Subcutaneous abdominal adipose tissue (tissue), 5 donors: ENCODE data around the gene BTBD17.

Experiments
- H3K27ac ChIP-seq: one replicate; pipeline ENCODE4 v1.7.0; 2013; ENCODE audit warnings: low read depth, mild to moderate bottlenecking, inconsistent platforms, low read length, moderate library complexity
- H3K27me3 ChIP-seq, 5 donors: one replicate each; pipeline ENCODE4 v1.7.0; 2013; ENCODE audit warnings: low read length in 5 of 5, inconsistent platforms in 1 of 5; ENCODE audit not compliant: control insufficient read depth in 5 of 5, insufficient read depth in 4 of 5
- H3K36me3 ChIP-seq, 5 donors: one replicate each; pipeline ENCODE4 v1.7.0; 2013; ENCODE audit warnings: low read length in 5 of 5; ENCODE audit not compliant: control insufficient read depth in 5 of 5, insufficient read depth in 5 of 5
- H3K4me1 ChIP-seq, 5 donors: one replicate each; pipeline ENCODE4 v1.7.0; 2013; ENCODE audit warnings: low read length in 5 of 5, mild to moderate bottlenecking in 3 of 5, moderate library complexity in 1 of 5; ENCODE audit not compliant: control insufficient read depth in 5 of 5, insufficient read depth in 5 of 5
- H3K4me3 ChIP-seq, 5 donors: one replicate each; pipeline ENCODE4 v1.7.0; 2013; ENCODE audit warnings: low read length in 5 of 5, low read depth in 1 of 5
- H3K9ac ChIP-seq, 5 donors: one replicate each; pipeline ENCODE4 v1.7.0; 2013; ENCODE audit warnings: low read length in 5 of 5, mild to moderate bottlenecking in 4 of 5, moderate library complexity in 3 of 5
- H3K9me3 ChIP-seq, 5 donors: one replicate each; pipeline ENCODE4 v1.7.0; 2013; ENCODE audit warnings: low read length in 5 of 5; ENCODE audit not compliant: control insufficient read depth in 5 of 5
- donor health status: healthy.
- donor health status: healthy.
- donor health status: healthy.
- donor health status: healthy.
- donor health status: healthy.

The BTBD17 gene

DNA sequence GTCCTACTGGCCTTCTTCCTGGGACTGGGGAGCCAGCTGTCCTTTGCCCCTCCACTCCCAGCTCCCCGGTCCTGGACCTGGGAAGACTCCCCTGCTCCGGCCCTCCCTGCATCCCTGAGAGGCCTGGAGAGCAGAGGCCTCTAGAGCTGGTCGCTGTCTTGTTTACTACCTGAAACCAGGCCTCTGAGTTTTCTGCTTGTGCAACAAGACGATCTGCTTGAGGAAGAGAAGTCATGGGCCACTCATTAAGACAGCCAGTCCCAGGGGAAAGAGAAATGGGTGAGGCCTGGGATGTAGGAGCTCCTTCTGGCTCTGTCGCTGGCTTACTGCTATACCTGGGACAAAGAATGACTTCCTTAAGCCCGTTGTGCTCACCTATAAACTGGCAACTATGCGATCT is 40.4 kb upstream of the BTBD17 start:
- H3K4me3 ChIP-seq = no peak overlapping the region
- no peaks in the 10 kb centered on the region for H3K9me3 ChIP-seq
- H3K9ac ChIP-seq = no peak overlapping the region
- H3K4me1 ChIP-seq = no peaks in the 10 kb centered on the region
- no peak overlapping the region for H3K27ac ChIP-seq
- no peaks in the 10 kb centered on the region for H3K36me3 ChIP-seq
- peaks cover 0 to 6% (median 5%) of the 10 kb centered on the region in 5 donors for H3K27me3 ChIP-seq

DNA sequence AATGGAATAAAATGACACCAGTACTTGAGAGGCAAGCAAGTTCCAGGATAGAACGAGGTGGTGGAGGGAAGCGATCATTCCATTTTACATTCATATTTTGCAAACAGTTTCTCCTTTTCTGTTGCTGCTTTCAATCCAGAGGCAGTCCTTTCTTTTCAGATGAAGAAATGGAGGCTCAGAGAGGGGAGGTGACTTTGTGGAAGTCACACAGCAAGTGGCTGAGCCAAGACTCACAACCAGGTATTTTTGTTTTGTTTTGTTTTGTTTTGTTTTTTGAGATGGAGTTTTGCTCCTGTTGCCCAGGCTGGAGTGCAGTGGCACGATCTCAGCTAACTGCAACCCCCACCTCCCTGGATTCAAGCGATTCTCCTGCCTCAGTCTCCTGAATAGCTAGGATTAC is 34.9 kb upstream of the BTBD17 start:
- Histone ChIP-seq H3K27ac (no peak overlapping the region), H3K9ac (no peak overlapping the region), H3K36me3 (no peaks in the 10 kb centered on the region), H3K4me1 (peaks cover 5 to 27% (median 26%) of the 10 kb centered on the region in 5 donors), H3K9me3 (peaks cover 0 to 3% (median 0%) of the 10 kb centered on the region in 5 donors), H3K4me3 (no peak overlapping the region), H3K27me3 (no peaks in the 10 kb centered on the region)

DNA sequence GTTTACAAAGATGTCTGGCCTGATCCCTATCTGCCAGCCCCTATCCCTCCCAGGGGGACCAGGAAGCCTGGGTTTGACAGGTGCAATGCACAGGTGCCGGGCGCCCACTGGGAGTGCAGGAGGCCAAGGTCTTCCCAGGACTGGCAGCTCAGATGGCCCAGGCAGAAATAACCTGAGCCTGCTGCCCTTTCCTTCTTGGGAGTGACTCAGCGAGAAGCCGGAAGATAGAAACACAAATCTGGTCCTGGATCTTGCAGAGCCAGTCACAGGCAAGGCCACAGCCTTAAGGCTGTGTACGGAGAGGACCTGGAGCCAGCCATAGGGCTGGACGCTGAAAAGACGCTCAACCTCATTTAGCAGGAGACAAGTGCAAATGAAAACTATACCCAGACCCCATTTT is 33.3 kb upstream of the BTBD17 start:
- Histone ChIP-seq H3K36me3 (no peaks in the 10 kb centered on the region), H3K4me1 (peaks cover 5 to 35% (median 32%) of the 10 kb centered on the region in 5 donors), H3K27ac (no peak overlapping the region), H3K9ac (no peak overlapping the region), H3K27me3 (no peaks in the 10 kb centered on the region), H3K9me3 (peaks cover 0 to 3% (median 0%) of the 10 kb centered on the region in 5 donors), H3K4me3 (no peak overlapping the region)

DNA sequence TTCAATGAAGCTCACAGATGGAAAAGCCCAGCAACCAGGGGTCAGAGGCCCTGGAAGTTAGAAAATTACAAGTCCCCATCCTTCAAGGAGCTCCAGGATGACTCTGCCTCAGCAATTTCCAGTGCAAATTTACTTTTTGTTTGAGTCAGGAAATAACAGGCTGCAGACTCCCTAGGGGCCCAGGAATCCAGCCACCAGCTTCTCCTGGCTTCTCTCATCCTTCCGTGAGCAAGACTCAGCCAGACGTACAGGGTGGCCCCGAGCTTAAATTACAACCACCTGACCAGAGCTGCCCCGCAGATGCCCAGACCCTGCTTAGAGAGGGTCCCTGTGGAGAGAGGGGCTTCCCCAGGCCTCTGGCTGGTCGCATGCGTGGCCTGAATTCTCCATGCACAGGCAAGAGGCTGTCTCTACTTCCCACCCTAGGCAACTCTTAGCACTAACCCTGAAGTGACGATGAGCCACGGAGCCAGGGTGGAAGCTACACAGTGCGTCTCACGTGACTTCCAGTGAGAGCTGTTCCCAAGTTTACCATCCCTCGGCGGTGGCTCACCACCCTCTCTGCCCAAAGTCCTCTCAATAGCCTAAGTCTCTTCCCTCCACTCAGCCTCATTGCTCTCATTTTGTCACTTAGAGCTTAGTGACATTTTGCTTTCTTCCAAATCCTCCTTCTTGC is 32.7 kb upstream of the BTBD17 start:
- H3K9ac ChIP-seq = no peak overlapping the region
- peak overlapping the region; percentile 17 for H3K27ac ChIP-seq

DNA sequence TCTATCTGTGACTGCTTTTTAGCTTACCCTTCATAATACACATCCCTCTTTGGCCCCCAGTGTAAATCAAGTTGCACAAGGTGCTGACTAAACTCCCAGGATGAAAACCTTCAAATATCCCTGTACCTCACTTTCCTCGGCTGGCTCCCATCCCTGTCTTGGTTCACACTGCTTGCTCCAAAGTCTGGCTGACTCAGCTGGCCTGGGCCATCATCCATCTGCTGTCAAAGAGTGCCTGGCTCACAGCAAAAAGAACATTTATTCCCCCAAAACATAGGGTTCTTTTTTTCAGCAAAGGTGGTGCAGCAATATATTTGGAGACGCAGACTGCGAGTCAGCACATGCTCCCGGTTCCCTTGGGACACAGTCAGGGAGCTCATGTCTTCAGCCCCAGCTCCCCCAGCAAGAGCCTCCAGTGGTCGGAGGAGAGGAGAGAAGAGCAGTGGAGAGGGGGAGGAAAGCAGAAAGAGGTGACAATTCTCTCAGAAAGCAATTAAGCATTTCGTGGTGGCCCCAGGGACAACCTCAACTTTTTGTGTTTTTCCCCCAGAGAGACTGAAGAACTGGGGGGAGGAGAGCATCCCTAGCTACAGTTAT is 31.8 kb upstream of the BTBD17 start:
- H3K4me1 ChIP-seq = peaks cover 5 to 35% (median 32%) of the 10 kb centered on the region in 5 donors
- peak overlapping the region; percentile 17 for H3K27ac ChIP-seq
- no peaks in the 10 kb centered on the region for H3K36me3 ChIP-seq
- H3K9ac ChIP-seq = no peak overlapping the region
- no peaks in the 10 kb centered on the region for H3K27me3 ChIP-seq
- H3K9me3 ChIP-seq = peaks cover 0 to 3% (median 0%) of the 10 kb centered on the region in 5 donors
- H3K4me3 ChIP-seq = no peak overlapping the region

More for the DNA sequence above, 32.7 kb upstream of the BTBD17 start:
- peaks cover 0 to 3% (median 0%) of the 10 kb centered on the region in 5 donors for H3K9me3 ChIP-seq
- H3K4me1 ChIP-seq = peaks cover 5 to 35% (median 32%) of the 10 kb centered on the region in 5 donors
- H3K36me3 ChIP-seq = no peaks in the 10 kb centered on the region
- no peaks in the 10 kb centered on the region for H3K27me3 ChIP-seq
- no peak overlapping the region for H3K4me3 ChIP-seq

DNA sequence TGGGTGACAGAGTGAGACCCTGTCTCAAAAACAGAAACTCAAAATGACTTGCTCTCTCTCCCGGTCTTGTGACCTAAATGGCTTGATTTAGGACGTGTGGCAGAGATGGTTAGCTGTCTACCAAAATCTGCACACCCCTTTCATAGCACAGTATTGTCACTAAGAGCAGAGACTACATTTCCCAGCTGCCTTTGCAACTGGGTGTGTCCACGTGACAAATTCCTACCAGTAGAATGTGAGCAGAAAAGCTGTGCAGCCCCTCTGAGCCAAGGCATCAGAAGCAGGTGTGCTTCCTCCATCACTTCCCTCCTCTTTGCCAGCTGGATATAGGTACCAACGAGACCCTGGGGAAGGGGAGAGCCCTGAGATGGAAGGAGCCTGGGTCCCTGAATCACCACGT is 31.2 kb upstream of the BTBD17 start:
- H3K9ac ChIP-seq = no peak overlapping the region
- H3K27ac ChIP-seq = peak overlapping the region; percentile 88
- H3K4me1 ChIP-seq = peaks cover 5 to 35% (median 32%) of the 10 kb centered on the region in 5 donors
- no peak overlapping the region for H3K4me3 ChIP-seq
- H3K9me3 ChIP-seq = peaks cover 0 to 3% (median 0%) of the 10 kb centered on the region in 5 donors
- no peaks in the 10 kb centered on the region for H3K36me3 ChIP-seq
- no peaks in the 10 kb centered on the region for H3K27me3 ChIP-seq

DNA sequence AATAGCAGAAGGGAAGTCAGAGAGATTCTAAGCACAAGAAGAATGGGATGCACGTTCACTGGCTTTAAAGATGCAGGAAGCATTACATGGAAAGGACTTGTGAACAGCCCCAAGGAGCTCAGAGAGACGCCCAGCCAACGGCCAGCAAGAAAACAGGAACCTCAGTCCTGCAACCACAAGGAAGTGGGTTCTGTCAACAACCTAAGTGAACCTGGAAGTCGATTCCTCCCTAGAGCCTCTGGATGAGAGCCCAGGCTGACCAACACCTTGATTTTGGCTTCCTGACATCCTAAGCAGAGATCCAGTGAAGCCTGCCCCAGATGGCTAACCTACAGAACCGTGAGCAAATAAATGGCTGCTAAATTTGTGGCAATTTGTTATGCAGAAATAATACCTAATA is 30.1 kb upstream of the BTBD17 start:
- Histone ChIP-seq H3K27ac (peak overlapping the region; percentile 88), H3K9me3 (peaks cover 0 to 3% (median 0%) of the 10 kb centered on the region in 5 donors), H3K4me3 (no peak overlapping the region), H3K27me3 (no peaks in the 10 kb centered on the region), H3K4me1 (peaks cover 5 to 37% (median 34%) of the 10 kb centered on the region in 5 donors), H3K36me3 (no peaks in the 10 kb centered on the region), H3K9ac (no peak overlapping the region)

DNA sequence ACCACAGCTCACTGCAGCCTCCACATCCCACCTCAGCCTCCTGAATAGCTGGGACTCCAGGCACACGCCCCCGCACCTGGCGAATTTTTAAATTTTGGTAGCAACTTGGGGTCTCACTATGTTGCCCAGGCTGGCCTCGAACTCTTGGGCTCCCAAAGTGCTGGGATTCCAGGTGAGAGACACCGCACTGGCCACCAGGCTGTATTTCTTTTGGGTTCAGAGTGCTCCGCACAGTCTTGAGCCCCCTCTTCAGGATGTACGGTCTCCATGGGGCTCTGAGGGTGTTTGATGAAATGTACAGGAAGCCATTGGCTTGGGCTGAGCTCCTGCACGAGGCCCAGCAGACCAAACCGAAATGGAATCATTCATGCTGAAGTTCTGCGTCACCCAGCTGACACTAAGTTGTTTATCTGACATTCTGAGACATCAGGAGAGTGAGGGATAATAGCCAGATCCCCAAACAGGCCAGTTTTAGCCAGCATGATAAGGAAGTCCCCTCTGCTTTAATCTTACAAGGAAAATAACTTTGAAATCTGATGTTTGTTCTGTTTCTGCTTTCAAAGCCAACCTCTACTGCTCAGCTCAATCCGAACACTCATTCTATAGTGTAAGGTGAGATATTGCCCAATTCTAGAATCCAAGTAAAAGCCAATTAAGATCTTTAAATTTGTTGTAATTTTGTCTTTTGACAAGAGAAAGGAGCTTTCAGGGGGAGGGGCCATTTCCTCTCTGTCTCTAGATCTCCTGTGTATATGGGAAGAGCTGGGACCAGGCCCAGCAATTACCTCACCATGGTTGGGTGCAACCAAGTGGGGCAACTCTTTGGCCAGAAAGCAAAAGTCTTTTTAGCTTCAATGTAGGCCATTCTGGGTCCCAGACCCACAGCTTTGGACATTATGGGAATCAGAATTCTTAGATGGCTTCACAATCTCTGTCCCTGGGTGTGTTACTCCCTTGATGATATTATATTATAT is 29.3 kb upstream of the BTBD17 start:
- Histone ChIP-seq H3K4me1 (peaks cover 5 to 45% (median 42%) of the 10 kb centered on the region in 5 donors), H3K27ac (peak overlapping the region; percentile 88)

DNA sequence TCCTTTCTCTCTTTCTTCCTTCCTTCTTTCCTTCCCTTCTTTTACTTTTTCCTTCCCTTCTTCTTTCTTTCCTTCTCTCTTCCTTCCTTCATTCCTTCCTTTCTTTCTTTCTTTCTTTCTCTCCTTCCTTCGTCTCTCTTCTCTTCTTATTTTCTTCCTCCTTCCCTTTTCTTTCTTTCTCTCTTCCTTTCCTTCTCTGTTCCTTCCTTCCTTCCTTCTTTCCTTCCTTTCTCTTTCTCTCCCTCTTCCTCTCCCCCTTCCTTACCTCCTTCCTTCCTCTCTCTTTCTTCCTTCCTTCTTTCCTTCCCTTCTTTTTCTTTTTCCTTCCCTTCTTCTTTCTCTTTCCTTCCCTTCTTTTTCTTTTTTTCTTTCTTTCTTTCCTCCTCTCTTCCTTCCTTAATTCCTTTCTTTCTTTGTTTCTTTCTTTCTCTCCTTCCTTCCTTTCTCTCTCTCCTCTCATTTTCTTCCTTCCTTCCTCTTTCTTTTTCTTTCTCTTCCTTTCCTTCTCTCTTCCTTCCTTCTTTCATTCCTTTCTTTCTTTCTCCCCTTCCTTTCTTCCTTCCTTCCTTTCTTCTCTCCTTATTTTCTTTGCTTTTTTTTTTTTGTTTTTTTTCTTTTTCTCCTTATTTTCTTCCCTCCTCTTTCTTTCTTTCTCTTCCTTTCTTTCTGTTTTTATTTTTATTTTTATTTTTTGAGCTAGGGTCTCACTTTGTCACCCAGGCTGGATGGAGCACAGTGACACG is 28.4 kb upstream of the BTBD17 start:
- no peak overlapping the region for H3K9ac ChIP-seq
- H3K36me3 ChIP-seq = no peaks in the 10 kb centered on the region
- H3K9me3 ChIP-seq = peaks cover 0 to 3% (median 0%) of the 10 kb centered on the region in 5 donors
- H3K27me3 ChIP-seq = no peaks in the 10 kb centered on the region
- peaks cover 5 to 45% (median 43%) of the 10 kb centered on the region in 5 donors for H3K4me1 ChIP-seq
- H3K4me3 ChIP-seq = no peak overlapping the region
- peak overlapping the region; percentile 88 for H3K27ac ChIP-seq

More for the DNA sequence above, 29.3 kb upstream of the BTBD17 start:
- peaks cover 0 to 3% (median 0%) of the 10 kb centered on the region in 5 donors for H3K9me3 ChIP-seq
- no peaks in the 10 kb centered on the region for H3K27me3 ChIP-seq
- no peak overlapping the region for H3K4me3 ChIP-seq
- no peaks in the 10 kb centered on the region for H3K36me3 ChIP-seq
- H3K9ac ChIP-seq = peak overlapping the region in 1 of 5 donors; percentile 60
